ENCODE results near the gene ZDHHC14. TPM values are rescaled to one million over a fixed set of nuclear protein-coding genes. Genes with fewer than 3 reads are reported as not detected.

ZDHHC14 gene
- total RNA-seq, 2 experiments from 2014 or later = 10.7 to 12.1 TPM

GRCh38 chr6:157450931-157451742 lies 70.1 kb downstream of the ZDHHC14 start:
- no peaks in the 10 kb centered on the region for H3K9me3 Mint-ChIP-seq (ENCODE audit: insufficient read depth)
- H3K4me1 Mint-ChIP-seq (ENCODE audit: low read depth) = peaks cover 14% of the 10 kb centered on the region
- no peaks in the 10 kb centered on the region for H3K27me3 Mint-ChIP-seq (ENCODE audit: low read depth)
- POLR2A ChIA-PET = no interaction called here
- DNase-seq (no peak), ATAC-seq (no peak)
- CTCF ChIA-PET = interaction anchor here (1.5 kb wide), 1 partner anchor 11 kb away, joined by 4 read pairs; no protein-coding TSS in a partner anchor
- H3K4me3 Mint-ChIP-seq = no peak overlapping the region
- no peak overlapping the region for H3K27ac Mint-ChIP-seq
- H3K36me3 Mint-ChIP-seq (ENCODE audit: low read depth) = peaks cover 10% of the 10 kb centered on the region

GRCh38 chr6:157452096-157452495 lies 71.1 kb downstream of the ZDHHC14 start:
- Mint-ChIP-seq H3K36me3 (ENCODE audit: low read depth) (peaks cover 14% of the 10 kb centered on the region), H3K4me3 (no peak overlapping the region), H3K9me3 (ENCODE audit: insufficient read depth) (no peaks in the 10 kb centered on the region), H3K27ac (no peak overlapping the region), H3K27me3 (ENCODE audit: low read depth) (no peaks in the 10 kb centered on the region), H3K4me1 (ENCODE audit: low read depth) (peaks cover 20% of the 10 kb centered on the region)
- ChIA-PET CTCF (interaction anchor here (1.5 to 1.6 kb wide), 2 partner anchors 8 to 10 kb away, joined by 4 to 5 read pairs; no protein-coding TSS in a partner anchor), POLR2A (no interaction called here)
- no peak for DNase-seq
- no peak for ATAC-seq

- POLR2A ChIA-PET = no interaction called here
- H3K36me3 Mint-ChIP-seq (ENCODE audit: low read depth) = peaks cover 14% of the 10 kb centered on the region
Measured at GRCh38 chr6:157453131-157453530, 72.1 kb downstream of the ZDHHC14 start.

GRCh38 chr6:157453978-157454377 lies 73.0 kb downstream of the ZDHHC14 start:
- ATAC-seq = no peak
- POLR2A ChIA-PET = no interaction called here
- H3K4me3 Mint-ChIP-seq = no peak overlapping the region
- H3K4me1 Mint-ChIP-seq (ENCODE audit: low read depth) = peaks cover 30% of the 10 kb centered on the region
- H3K9me3 Mint-ChIP-seq (ENCODE audit: insufficient read depth) = no peaks in the 10 kb centered on the region
- DNase-seq = no peak
- no peaks in the 10 kb centered on the region for H3K27me3 Mint-ChIP-seq (ENCODE audit: low read depth)
- CTCF ChIA-PET = interaction anchor here (1.6 kb wide), 1 partner anchor 10 kb away, joined by 5 read pairs; no protein-coding TSS in a partner anchor
- H3K36me3 Mint-ChIP-seq (ENCODE audit: low read depth) = peaks cover 14% of the 10 kb centered on the region
- no peak overlapping the region for H3K27ac Mint-ChIP-seq

More at GRCh38 chr6:157453131-157453530, 72.1 kb downstream of the ZDHHC14 start:
- peaks cover 28% of the 10 kb centered on the region for H3K4me1 Mint-ChIP-seq (ENCODE audit: low read depth)
- no peaks in the 10 kb centered on the region for H3K9me3 Mint-ChIP-seq (ENCODE audit: insufficient read depth)
- no peaks in the 10 kb centered on the region for H3K27me3 Mint-ChIP-seq (ENCODE audit: low read depth)
- CTCF ChIA-PET = interaction anchor here (1.6 kb wide), 1 partner anchor 10 kb away, joined by 5 read pairs; no protein-coding TSS in a partner anchor
- no peak for DNase-seq
- no peak for ATAC-seq
- H3K4me3 Mint-ChIP-seq = no peak overlapping the region
- no peak overlapping the region for H3K27ac Mint-ChIP-seq

- H3K27ac Mint-ChIP-seq = no peak overlapping the region
- H3K4me3 Mint-ChIP-seq = no peak overlapping the region
- ChIA-PET POLR2A (no interaction called here), CTCF (no interaction called here)
- ATAC-seq = no peak
- H3K36me3 Mint-ChIP-seq (ENCODE audit: low read depth) = peaks cover 14% of the 10 kb centered on the region
- DNase-seq = no peak
- H3K4me1 Mint-ChIP-seq (ENCODE audit: low read depth) = peaks cover 37% of the 10 kb centered on the region
- no peaks in the 10 kb centered on the region for H3K27me3 Mint-ChIP-seq (ENCODE audit: low read depth)
- H3K9me3 Mint-ChIP-seq (ENCODE audit: insufficient read depth) = no peaks in the 10 kb centered on the region
Measured at GRCh38 chr6:157454762-157455714, 74.0 kb downstream of the ZDHHC14 start.

- H3K4me3 Mint-ChIP-seq = peak overlapping the region; percentile 3
- no peak for DNase-seq
- peak overlapping the region; percentile 75 for H3K27ac Mint-ChIP-seq
- no peak for ATAC-seq
- H3K4me1 Mint-ChIP-seq (ENCODE audit: low read depth) = peaks cover 43% of the 10 kb centered on the region
- H3K27me3 Mint-ChIP-seq (ENCODE audit: low read depth) = no peaks in the 10 kb centered on the region
- H3K36me3 Mint-ChIP-seq (ENCODE audit: low read depth) = peaks cover 14% of the 10 kb centered on the region
- H3K9me3 Mint-ChIP-seq (ENCODE audit: insufficient read depth) = no peaks in the 10 kb centered on the region
- CTCF ChIA-PET = interaction anchor here (0.9 to 1.2 kb wide), 2 partner anchors 58 to 71 kb away, joined by 3 to 4 read pairs; no protein-coding TSS in a partner anchor
- POLR2A ChIA-PET = no interaction called here
Measured at GRCh38 chr6:157455731-157456523, 74.9 kb downstream of the ZDHHC14 start.

- ATAC-seq (no peak), DNase-seq (peak; percentile 39)
- no peaks in the 10 kb centered on the region for H3K27me3 Mint-ChIP-seq (ENCODE audit: low read depth)
- peaks cover 49% of the 10 kb centered on the region for H3K4me1 Mint-ChIP-seq (ENCODE audit: low read depth)
- H3K4me3 Mint-ChIP-seq = peak overlapping the region; percentile 3
- H3K9me3 Mint-ChIP-seq (ENCODE audit: insufficient read depth) = no peaks in the 10 kb centered on the region
- POLR2A ChIA-PET = interaction anchor here (0.6 kb wide), 1 partner anchor 91 kb away, joined by 3 read pairs; no protein-coding TSS in a partner anchor
- CTCF ChIA-PET = interaction anchor here (0.9 to 1.2 kb wide), 2 partner anchors 57 to 71 kb away, joined by 3 to 4 read pairs; no protein-coding TSS in a partner anchor
- H3K36me3 Mint-ChIP-seq (ENCODE audit: low read depth) = peaks cover 14% of the 10 kb centered on the region
- peak overlapping the region; percentile 75 for H3K27ac Mint-ChIP-seq
Measured at GRCh38 chr6:157456524-157456829, 75.5 kb downstream of the ZDHHC14 start.

GRCh38 chr6:157457787-157458186 lies 76.8 kb downstream of the ZDHHC14 start:
- Mint-ChIP-seq H3K4me3 (no peak overlapping the region), H3K36me3 (ENCODE audit: low read depth) (peaks cover 14% of the 10 kb centered on the region), H3K4me1 (ENCODE audit: low read depth) (peaks cover 54% of the 10 kb centered on the region), H3K27ac (no peak overlapping the region), H3K9me3 (ENCODE audit: insufficient read depth) (no peaks in the 10 kb centered on the region), H3K27me3 (ENCODE audit: low read depth) (no peaks in the 10 kb centered on the region)
- POLR2A ChIA-PET = no interaction called here
- DNase-seq = no peak
- ATAC-seq = no peak
- CTCF ChIA-PET = no interaction called here

- DNase-seq (no peak), ATAC-seq (no peak)
- POLR2A ChIA-PET = no interaction called here
- CTCF ChIA-PET = interaction anchor here (0.9 to 1.6 kb wide), 3 partner anchors 68 to 207 kb away, joined by 3 to 5 read pairs (median 3); no protein-coding TSS in a partner anchor
- Mint-ChIP-seq H3K27me3 (ENCODE audit: low read depth) (no peaks in the 10 kb centered on the region), H3K4me1 (ENCODE audit: low read depth) (peaks cover 65% of the 10 kb centered on the region), H3K36me3 (ENCODE audit: low read depth) (peaks cover 9% of the 10 kb centered on the region), H3K4me3 (no peak overlapping the region), H3K9me3 (ENCODE audit: insufficient read depth) (no peaks in the 10 kb centered on the region), H3K27ac (peak overlapping the region; percentile 15)
Measured at GRCh38 chr6:157459327-157459726, 78.3 kb downstream of the ZDHHC14 start.

GRCh38 chr6:157460182-157460999 lies 79.4 kb downstream of the ZDHHC14 start:
- DNase-seq = no peak
- CTCF ChIA-PET = interaction anchor here (1.0 to 1.7 kb wide), 3 partner anchors 9 to 206 kb away, joined by 4 to 5 read pairs (median 5); no protein-coding TSS in a partner anchor

More at GRCh38 chr6:157460182-157460999, 79.4 kb downstream of the ZDHHC14 start:
- H3K4me1 Mint-ChIP-seq (ENCODE audit: low read depth) = peaks cover 69% of the 10 kb centered on the region
- no peak overlapping the region for H3K27ac Mint-ChIP-seq
- no peaks in the 10 kb centered on the region for H3K9me3 Mint-ChIP-seq (ENCODE audit: insufficient read depth)
- peaks cover 15% of the 10 kb centered on the region for H3K36me3 Mint-ChIP-seq (ENCODE audit: low read depth)
- no peak overlapping the region for H3K4me3 Mint-ChIP-seq
- ATAC-seq = peak; percentile 5
- no peaks in the 10 kb centered on the region for H3K27me3 Mint-ChIP-seq (ENCODE audit: low read depth)
- POLR2A ChIA-PET = interaction anchor here (0.7 kb wide), 2 partner anchors 81 to 138 kb away, joined by 3 read pairs; no protein-coding TSS in a partner anchor
